ENCODE results near the gene RDH13.

Gene RDH13

GRCh38 chr19:55048446-55048845 is 14.5 kb downstream of the RDH13 start:
- CTCF ChIA-PET = no interaction called here
- no peak for TF ChIP-seq WT1 (tag by site-specific recombination; IDR thresholded peaks at IDR 0.05)
- TF ChIP-seq, protein P1, sequence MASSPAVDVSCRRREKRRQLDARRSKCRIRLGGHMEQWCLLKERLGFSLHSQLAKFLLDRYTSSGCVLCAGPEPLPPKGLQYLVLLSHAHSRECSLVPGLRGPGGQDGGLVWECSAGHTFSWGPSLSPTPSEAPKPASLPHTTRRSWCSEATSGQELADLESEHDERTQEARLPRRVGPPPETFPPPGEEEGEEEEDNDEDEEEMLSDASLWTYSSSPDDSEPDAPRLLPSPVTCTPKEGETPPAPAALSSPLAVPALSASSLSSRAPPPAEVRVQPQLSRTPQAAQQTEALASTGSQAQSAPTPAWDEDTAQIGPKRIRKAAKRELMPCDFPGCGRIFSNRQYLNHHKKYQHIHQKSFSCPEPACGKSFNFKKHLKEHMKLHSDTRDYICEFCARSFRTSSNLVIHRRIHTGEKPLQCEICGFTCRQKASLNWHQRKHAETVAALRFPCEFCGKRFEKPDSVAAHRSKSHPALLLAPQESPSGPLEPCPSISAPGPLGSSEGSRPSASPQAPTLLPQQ (tag by site-specific recombination; IDR thresholded peaks at IDR 0.05) = no peak
- TF ChIP-seq ZSCAN23 (tag by site-specific recombination; IDR thresholded peaks at IDR 0.05) = no peak
- no peak for TF ChIP-seq ZNF660 (tag by site-specific recombination; IDR thresholded peaks at IDR 0.05)
- no peak for TF ChIP-seq ZNF394 (tag by site-specific recombination; IDR thresholded peaks at IDR 0.05; ENCODE audit: borderline replicate concordance)
- no peak for TF ChIP-seq EGR2 (tag by site-specific recombination; IDR thresholded peaks at IDR 0.05; ENCODE audit: low read depth)
- H3K27ac ChIP-seq (ENCODE audit: extremely low read depth, low read depth, low read length) = no peak overlapping the region
- H3K9me3 ChIP-seq (ENCODE audit: control insufficient read depth, insufficient read depth, low read depth, low read length) = no peaks in the 10 kb centered on the region
- H3K4me3 ChIP-seq (ENCODE audit: low read depth, low read length) = no peak overlapping the region
- H3K36me3 ChIP-seq (ENCODE audit: control insufficient read depth in 2 of 2, insufficient read depth in 1 of 2, low read length in 2 of 2) = peaks cover 20 to 63% of the 10 kb centered on the region in 2 experiments; a peak in 2 of 3 replicates
- no peaks in the 10 kb centered on the region for H3K4me1 ChIP-seq (ENCODE audit: control insufficient read depth, insufficient read depth, low read length)
- POLR2A ChIA-PET = no interaction called here

GRCh38 chr19:55047951-55048350 is 15.0 kb downstream of the RDH13 start:
- Histone ChIP-seq H3K9me3 (ENCODE audit: control insufficient read depth, insufficient read depth, low read depth, low read length) (no peaks in the 10 kb centered on the region), H3K4me1 (ENCODE audit: control insufficient read depth, insufficient read depth, low read length) (no peaks in the 10 kb centered on the region), H3K4me3 (ENCODE audit: low read depth, low read length) (no peak overlapping the region), H3K36me3 (ENCODE audit: control insufficient read depth in 2 of 2, insufficient read depth in 1 of 2, low read length in 2 of 2) (peaks cover 16 to 64% of the 10 kb centered on the region in 2 experiments; a peak in 2 of 3 replicates), H3K27ac (ENCODE audit: extremely low read depth, low read depth, low read length) (no peak overlapping the region)
- CTCF ChIA-PET = interaction anchor here (0.7 kb wide), 1 partner anchor 420 kb away, joined by 3 read pairs; no protein-coding TSS in a partner anchor
- POLR2A ChIA-PET = no interaction called here
- TF ChIP-seq ZNF23 (tag by site-specific recombination; IDR thresholded peaks at IDR 0.05; ENCODE audit: borderline replicate concordance) (peak; percentile 81; the same call in 1 of the 2 replicates), ZNF792 (tag by site-specific recombination; IDR thresholded peaks at IDR 0.05) (no peak), ZBTB17 (tag by site-specific recombination; IDR thresholded peaks at IDR 0.05) (peak; percentile 74)

DNA sequence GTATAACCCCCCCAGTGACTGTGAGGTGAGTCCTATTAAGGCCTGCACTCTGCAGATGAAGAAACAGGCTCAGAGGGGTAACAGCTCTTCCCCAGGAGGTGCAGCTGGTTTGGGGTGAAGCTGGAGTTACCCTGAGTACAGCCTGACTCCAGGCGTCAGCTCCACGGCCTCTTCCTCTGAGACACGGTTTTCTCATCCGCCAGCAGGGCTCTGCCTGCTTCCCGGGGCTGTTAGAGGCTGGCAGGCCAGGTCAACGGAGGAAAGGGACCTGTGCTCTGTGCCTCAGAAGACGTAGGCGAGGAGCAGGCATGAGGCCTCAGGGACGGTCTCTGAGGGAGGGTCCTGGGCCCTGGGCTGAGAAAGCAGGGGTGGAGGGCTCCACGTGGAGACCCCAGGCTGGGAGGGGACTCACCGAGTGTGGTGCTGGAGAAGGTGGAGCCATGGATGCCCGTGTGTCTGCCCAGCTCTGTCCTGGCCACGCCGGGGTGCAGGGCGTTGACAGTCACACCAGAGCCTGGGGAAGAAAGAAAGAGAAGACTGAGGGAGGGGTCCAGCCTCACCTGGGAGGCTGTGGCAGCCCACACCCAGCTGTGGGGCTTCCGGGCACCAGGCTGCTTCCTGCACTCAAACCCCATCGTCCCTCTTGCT is 15.8 kb downstream of the RDH13 start:
- Histone ChIP-seq H3K36me3 (ENCODE audit: control insufficient read depth in 2 of 2, insufficient read depth in 1 of 2, low read length in 2 of 2) (peaks cover 14 to 70% of the 10 kb centered on the region in 2 experiments; a peak in 2 of 3 replicates), H3K9me3 (ENCODE audit: control insufficient read depth, insufficient read depth, low read depth, low read length) (no peaks in the 10 kb centered on the region), H3K4me3 (ENCODE audit: low read depth, low read length) (no peak overlapping the region), H3K4me1 (ENCODE audit: control insufficient read depth, insufficient read depth, low read length) (no peaks in the 10 kb centered on the region), H3K27ac (ENCODE audit: extremely low read depth, low read depth, low read length) (no peak overlapping the region)
- TF ChIP-seq, protein P2, sequence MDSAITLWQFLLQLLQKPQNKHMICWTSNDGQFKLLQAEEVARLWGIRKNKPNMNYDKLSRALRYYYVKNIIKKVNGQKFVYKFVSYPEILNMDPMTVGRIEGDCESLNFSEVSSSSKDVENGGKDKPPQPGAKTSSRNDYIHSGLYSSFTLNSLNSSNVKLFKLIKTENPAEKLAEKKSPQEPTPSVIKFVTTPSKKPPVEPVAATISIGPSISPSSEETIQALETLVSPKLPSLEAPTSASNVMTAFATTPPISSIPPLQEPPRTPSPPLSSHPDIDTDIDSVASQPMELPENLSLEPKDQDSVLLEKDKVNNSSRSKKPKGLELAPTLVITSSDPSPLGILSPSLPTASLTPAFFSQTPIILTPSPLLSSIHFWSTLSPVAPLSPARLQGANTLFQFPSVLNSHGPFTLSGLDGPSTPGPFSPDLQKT (IDR thresholded peaks at IDR 0.05; ENCODE audit: borderline replicate concordance, low read depth, low read length) = no peak
- TF ChIP-seq, protein P1 (tag by site-specific recombination; IDR thresholded peaks at IDR 0.05) = no peak
- CTCF ChIA-PET = interaction anchor here (0.7 kb wide), 2 partner anchors 421 to 656 kb away, joined by 3 read pairs; no protein-coding TSS in a partner anchor
- POLR2A ChIA-PET = no interaction called here

GRCh38 chr19:55044771-55045716 is 17.9 kb downstream of the RDH13 start:
- CTCF ChIA-PET = no interaction called here
- Histone ChIP-seq H3K9me3 (ENCODE audit: control insufficient read depth, insufficient read depth, low read depth, low read length) (no peaks in the 10 kb centered on the region), H3K36me3 (ENCODE audit: control insufficient read depth in 2 of 2, insufficient read depth in 1 of 2, low read length in 2 of 2) (peaks cover 11 to 70% of the 10 kb centered on the region in 2 experiments; a peak in 2 of 3 replicates), H3K4me3 (ENCODE audit: low read depth, low read length) (no peak overlapping the region), H3K4me1 (ENCODE audit: control insufficient read depth, insufficient read depth, low read length) (no peaks in the 10 kb centered on the region), H3K27ac (ENCODE audit: extremely low read depth, low read depth, low read length) (no peak overlapping the region)
- POLR2A ChIA-PET = interaction anchor here (0.7 kb wide), 1 partner anchor 506 kb away, joined by 3 read pairs; no protein-coding TSS in a partner anchor
- TF ChIP-seq, protein P3, sequence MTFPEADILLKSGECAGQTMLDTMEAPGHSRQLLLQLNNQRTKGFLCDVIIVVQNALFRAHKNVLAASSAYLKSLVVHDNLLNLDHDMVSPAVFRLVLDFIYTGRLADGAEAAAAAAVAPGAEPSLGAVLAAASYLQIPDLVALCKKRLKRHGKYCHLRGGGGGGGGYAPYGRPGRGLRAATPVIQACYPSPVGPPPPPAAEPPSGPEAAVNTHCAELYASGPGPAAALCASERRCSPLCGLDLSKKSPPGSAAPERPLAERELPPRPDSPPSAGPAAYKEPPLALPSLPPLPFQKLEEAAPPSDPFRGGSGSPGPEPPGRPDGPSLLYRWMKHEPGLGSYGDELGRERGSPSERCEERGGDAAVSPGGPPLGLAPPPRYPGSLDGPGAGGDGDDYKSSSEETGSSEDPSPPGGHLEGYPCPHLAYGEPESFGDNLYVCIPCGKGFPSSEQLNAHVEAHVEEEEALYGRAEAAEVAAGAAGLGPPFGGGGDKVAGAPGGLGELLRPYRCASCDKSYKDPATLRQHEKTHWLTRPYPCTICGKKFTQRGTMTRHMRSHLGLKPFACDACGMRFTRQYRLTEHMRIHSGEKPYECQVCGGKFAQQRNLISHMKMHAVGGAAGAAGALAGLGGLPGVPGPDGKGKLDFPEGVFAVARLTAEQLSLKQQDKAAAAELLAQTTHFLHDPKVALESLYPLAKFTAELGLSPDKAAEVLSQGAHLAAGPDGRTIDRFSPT (tag by site-specific recombination; IDR thresholded peaks at IDR 0.05) = no peak
- TF ChIP-seq ZBTB1 (tag by site-specific recombination; IDR thresholded peaks at IDR 0.05) (no peak), ZNF37A (tag by site-specific recombination; IDR thresholded peaks at IDR 0.05) (no peak), ZNF221 (tag by site-specific recombination; IDR thresholded peaks at IDR 0.05; ENCODE audit: borderline replicate concordance) (no peak), KLF7 (tag by site-specific recombination; IDR thresholded peaks at IDR 0.05; ENCODE audit: borderline replicate concordance) (no peak), KLF8 (tag by site-specific recombination; IDR thresholded peaks at IDR 0.05) (no peak)
